GM18870 (cell line): Measurements from ENCODE around the gene ARVCF.

ENCODE experiments used
- ATAC-seq: cut with Tn5 transposase; IDR thresholded peaks from one replicate; pipeline ENCODE4 v1.9.1; 2021; ENCODE audit warnings: moderate library complexity; ENCODE audit not compliant: unreplicated experiment

The ARVCF gene

DNA sequence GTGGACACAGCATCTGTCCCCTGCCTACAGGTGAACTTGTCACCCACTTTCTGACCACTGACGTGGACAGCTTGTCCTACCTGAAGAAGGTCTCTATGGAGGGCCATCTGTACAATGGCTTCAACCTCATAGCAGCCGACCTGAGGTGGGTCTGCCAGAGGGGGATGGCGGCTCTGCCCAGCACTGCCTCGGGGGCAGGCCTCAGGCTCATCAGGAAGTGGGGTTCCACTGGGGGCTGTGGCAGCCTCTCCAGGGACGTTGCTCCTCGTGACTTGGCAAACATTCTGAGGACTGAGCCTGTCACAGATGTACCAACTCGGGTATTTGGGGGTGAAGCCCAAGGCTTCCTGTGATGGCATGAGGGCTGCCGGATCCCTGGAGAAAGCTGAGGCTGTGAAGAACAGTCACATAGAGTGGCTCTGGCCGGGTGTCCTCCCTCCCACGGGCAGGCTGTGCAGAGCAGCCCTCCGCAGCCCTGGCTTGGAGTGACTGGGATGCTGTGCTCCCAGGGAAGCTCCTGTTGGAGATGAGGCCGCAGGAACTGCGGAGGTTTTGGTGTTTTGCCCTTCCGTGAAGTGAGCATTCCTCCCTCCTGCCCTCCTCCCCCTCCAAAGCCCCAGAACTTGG is 36.9 kb upstream of the ARVCF start:
- ATAC-seq: no peak

DNA sequence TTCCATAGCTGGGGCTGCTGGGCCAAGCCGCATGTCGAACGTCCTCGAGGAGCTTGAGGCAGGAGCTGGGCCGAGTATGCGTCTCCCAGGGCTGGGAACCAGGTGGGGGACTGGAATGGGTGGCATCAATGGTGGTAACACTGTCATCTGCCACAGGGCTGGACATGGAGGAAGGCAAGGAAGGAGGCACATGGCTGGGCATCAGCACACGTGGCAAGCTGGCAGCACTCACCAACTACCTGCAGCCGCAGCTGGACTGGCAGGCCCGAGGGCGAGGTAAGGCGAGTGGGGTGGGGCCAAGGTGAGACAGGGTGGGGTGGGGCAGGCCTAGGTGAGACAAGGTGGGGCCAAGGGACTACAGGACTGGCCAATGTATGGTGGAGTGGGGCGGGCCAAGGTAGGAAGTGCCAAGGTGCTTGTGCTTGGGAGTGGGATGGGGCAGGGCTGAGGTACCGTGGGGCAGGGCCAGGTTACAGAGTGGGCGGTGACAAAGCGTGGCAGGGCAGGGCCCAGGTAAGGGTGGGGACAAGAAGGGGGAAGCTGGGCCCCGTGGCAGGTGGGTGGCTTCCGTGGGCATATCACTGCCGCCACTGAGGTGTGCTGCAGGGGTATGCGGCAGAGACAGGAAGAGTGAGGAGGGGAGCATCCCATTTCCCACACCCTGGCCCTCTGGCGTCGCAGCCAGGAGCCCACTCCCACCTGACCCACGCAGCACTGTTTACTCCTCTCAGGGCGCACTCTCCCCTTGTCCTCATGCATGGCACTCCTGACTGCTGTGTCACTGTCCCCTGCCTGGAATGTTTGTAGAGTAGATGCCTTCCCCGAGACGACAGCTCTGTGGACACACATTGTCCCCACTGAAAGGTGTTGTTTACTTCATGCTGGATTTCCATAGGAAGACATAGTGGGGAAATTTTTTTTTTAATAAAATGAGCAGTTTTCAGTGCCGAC is 36.0 kb upstream of the ARVCF start:
- no peak for ATAC-seq

DNA sequence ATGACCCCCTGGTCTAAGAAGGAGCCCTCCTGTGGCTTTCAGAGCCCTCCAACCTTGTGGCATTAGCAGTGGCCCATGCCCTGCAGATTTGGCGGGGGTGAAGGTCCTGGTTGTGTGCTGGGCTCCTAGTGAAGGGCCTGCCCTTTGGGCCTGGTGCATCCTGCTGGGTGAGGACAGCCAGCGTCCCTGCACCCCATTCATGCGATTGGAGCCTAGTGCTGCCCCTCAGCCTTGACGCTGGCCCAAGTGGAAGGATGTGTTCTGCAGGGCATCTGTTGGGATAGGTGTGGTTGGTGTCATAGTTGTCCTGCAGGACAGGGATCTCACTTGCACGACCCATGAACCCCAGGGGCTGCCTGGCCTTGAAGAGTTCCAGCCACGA is 35.3 kb upstream of the ARVCF start:
- ATAC-seq: no peak

DNA sequence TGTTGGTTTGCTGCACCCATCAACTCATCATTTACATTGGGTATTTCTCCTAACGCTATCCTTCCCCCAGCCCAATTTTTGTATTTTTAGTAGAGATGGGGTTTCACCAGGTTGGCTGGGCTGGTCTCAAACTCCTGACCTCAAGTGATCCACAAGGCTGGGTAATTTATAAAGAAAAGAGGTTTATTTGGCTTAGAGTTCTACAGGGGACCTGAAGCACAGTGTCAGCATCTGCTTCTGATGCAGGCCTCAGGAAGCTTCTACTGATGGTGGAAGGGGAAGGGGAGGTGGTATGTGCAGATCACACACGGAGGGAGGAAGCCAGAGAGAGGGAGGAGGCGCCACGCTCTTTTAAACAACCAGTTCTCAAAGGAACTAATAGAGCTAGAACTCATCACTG is 30.1 kb upstream of the ARVCF start:
- ATAC-seq: no peak

DNA sequence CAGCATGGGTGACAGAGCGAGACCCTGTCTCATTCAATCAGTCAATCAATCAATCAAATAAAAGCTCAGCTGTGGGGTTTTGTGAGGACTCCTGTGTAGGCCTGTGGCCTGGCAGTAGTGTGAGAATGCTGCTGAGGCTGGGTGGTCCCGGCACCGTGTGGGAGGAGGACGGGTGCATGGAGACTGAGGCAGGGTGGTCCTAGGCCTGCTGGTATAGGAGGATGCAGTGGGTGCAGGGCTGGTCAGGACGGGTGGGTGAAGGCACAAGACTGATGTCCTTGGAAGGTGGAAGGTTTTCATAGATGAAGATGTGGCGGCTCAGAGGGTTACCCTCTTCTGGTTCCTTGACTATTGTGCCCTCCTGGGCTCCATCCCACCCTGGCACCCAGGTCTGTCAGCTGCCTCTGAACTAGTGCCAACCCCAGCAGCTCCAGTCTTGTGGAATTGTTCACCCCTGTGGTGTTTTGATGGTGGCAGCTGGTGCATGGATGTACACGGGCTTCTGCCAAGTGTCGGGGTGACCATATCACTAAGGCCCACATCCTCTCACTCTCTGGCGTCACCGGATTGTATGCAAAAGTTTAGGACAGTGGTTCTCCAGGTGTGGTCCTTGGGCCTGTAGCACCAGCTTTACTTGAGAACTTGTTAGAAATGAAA is 28.0 kb upstream of the ARVCF start:
- ATAC-seq: no peak

DNA sequence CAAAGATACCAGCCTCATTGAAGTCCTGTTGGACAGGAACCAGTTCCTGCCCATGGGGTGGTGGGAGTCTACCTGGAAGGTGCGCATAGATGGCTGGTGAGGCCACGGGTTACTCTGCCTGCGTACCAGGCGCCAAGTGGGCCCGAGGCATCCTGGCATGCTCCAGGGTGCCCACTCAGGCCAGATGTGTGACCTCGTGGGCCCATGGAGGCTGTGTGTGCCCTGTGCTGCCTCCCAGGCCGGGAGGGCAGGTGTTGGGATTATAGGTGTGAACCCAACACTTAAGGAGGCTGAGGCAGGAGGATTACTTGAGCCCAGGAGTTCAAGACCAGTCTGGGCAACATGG is 27.3 kb upstream of the ARVCF start:
- ATAC-seq: no peak

DNA sequence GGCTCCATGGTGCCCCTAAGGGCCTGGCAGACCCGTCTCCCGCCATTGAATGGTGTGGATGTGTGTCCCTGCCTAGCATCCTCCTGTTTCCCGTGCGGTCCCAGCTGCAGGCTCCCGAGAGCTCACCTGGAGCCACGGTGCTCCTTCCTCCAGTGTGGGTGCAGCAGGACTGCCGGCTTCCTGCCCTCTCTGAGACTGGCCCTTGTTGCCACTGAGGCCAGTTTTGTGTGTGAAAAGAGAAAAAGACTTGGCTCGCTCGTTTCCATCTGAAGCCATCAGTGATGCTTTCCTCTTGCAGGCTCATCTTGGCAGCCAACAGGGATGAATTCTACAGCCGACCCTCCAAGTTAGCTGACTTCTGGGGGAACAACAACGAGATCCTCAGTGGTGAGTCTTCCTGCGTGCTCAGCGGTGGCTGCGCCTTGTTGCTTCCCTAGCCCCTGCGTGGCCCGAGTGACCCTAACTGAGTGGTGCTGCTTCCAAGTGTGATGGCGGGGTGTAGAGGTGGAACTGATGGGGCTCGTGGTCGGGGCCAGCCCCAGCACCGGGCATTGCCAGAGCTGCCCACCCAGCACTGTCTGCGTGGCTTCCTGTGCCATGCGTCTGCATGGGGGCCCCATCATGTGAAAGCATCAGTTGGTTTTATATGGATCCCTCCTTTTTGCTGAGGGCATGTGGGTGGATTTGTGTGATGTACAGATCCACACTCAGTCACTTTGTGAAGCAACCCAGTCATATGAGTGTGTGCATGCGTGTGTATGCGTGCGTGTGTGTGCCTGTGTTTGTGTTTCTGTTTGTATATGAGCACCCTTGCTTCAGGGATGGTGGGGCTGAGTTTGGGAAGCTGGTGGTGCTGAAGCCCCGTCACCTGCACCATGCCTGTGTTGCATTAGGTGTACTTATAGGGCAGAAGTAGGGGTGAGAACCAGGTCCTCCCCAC is 26.7 kb upstream of the ARVCF start:
- no peak for ATAC-seq

DNA sequence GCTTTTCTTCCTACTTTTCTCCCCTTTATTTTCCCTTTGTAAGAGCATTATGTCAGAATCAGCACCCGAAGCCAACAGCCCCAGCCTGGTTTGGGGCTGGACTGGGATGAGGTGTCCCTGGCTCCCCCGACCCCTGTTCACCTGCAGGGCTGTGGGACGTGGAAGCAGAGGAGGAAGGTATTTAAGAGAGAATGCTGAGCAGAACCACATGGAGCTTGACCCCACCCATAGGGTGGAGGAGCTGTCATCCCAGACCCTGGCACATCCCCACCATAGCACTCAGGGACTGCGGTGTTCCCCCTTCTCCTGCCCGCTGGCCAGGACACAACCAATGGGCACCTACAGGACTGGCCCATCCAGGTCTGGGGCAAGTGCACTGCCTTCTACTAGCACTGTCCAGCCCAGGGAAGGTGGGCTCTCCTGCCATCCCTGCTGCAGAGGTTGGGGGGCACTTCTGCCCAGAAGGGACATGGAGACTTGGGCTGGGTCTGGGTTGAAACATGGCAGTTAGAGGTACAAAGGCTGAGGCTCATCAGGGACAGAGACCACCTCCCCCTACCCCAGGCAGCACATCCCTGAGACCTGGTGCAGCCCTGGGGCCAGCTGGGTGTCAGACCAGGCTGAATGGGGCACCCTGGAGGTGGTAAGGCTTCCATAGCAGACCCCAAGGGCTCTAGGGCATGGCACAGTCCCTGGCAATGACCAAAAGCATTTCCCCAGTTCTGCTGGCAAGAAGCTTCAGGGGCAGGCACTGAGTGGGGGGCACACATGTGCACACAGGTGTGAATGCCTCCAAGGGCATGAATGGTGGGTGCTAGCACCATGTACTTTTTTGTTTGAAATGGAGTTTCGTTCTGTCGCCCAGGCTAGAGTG is 23.9 kb upstream of the ARVCF start:
- ATAC-seq: no peak

DNA sequence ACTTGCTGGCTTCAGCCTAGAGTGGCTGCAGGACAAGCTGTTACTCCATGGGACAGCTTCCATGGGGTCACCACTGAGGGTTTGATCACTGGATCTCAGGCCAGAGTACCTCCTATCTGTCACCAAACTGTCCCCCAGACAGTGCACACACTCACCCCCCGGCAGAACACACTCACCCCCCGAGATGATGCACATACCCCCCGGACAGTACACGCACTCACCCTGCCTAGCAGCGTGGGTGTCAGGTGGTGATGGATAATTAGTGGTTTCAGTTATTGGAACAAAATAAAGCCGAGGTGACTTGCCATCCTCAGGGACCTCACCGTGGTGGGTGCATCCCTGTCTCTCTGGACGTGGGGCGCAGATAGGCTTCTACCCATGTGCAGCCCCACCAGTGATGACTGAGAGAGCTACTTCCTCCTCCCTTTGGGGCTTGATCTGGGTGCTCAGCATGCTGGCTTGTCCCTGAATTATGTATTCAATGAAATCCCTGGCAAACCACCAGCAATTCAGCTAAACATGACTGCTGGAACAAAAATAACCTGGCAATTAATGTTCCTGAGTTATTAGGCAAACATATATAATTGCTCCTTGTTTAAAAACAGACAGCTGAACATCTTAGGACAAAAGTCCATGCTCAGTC is 23.2 kb upstream of the ARVCF start:
- ATAC-seq: no peak

DNA sequence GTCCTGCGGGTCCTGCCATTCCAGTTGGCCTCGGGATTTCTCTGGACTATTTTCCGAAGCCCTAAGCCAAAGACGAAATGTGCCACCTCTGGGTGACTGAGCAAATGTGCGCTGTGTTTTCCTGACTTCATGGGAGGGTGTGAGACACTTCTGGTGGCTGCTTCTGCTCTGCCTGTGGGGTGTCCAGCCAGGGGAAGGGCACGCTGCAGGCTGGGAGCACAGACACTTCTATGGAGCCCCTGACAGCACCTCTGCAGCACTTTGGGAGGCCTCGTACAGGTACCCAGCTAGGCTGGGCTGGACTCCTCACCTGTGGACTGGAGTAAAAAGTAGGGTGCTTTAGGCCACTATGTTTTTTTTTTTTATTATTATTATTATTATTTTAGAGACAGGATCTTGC is 22.0 kb upstream of the ARVCF start:
- no peak for ATAC-seq

DNA sequence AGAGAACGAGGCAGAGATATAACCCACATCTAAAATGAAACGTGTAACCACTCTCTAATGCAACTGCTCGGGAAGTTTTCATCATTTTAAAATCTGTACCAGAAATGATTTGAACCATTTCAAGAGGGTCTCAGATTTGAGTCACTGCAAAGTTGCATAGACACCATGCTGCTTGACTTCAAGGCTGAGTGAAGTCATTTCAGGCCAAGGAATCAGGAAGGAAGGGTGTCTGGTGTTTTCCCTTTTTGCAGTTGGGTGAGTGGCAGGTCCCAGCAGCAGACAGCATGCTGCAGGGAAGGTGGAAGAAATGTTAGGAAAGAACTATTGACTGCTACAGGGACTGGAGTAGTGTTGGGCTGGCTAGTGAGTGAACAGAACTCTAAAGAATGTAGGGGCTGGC is 20.8 kb upstream of the ARVCF start:
- ATAC-seq: no peak

DNA sequence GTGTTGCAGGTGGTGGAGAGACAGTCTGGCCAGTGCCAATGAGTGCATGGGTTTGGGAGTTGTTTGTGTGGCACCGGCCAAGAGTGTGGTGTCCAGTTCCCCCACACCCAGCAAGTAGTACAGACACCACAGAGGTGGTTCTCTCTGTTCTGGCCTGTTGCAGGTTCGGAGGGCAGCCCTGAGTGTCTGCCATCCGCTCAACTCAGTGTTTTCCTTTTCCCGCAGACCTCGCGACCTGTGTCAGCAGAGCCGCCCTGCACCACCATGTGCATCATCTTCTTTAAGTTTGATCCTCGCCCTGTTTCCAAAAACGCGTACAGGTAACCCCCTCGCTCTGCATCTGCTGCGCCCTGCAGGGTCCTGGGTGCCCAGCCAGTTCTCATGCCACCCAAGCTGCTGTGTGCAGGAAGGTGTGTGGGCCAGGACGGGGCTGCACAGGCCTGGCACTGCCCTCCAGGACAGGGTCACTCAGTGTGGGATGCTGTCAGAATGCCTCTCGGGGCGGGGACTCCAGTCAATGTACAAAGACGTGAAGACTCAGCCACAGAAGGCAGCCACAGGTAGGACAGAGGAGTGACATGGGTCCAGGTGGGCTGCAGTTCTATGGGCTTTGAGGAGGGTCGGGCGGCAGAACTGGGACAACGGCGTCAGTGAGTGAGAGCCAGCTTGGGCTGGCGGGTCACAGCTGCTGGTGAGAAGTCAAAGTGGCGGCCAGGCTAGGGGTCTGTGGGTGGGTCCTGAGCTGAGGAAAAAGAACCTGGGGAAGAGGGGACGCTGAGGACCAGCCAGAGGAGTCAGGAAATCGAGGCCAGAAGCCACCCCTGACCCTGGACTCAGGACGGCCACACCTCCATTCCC is 20.1 kb upstream of the ARVCF start:
- no peak for ATAC-seq

DNA sequence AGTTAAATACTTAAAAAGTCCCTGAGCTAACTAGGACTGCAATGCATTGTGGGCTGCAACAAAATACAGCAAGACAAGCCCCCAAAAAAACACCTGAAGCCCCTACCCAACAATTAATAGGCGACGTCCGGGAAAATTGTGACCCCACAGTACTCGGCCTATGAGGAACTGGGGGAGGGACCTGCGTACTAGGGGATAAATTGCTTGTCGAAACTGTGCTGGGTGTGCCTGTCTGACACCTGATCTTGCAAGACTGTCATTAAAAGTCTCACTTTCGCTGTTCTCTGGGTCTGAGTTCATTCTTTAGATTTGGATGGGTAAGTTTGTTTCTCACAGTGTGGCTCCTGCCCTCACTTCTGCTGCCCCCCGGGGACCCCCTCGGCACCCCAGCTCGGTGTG is 19.5 kb upstream of the ARVCF start:
- no peak for ATAC-seq

DNA sequence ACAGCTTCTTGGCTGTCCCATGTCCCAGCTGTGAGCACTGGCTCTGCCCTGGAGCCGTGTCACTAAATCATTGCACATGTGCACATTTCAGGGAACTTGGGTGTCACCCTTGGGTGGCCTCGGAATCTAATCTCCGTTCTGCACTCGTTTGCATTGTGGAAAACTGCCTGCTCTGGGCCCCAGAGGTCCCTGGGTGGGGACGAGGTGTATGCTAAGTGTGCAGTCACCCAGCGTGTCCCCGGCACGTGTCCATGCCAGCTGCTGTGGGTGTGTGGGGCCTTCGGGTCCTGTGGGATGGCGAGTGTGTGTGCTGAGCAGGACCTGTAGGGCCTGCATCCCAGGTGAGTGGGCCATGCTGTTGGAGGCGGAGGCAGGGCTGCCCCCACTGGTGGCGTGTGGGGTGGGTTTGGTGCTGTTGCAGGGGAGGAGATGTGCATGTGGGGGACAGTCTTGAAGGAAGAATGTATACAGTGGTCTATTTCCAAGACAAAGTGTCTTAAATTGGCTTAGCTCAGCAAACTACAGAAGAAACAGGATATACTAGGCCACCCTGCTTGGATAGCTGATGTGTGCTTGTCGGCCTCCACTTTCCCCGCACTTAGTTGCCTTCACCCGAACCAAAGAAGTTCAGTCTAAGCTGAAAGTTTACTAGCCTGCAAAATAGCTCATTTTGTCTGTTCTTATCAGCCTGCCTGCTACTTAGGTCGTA is 18.9 kb upstream of the ARVCF start:
- ATAC-seq: no peak

DNA sequence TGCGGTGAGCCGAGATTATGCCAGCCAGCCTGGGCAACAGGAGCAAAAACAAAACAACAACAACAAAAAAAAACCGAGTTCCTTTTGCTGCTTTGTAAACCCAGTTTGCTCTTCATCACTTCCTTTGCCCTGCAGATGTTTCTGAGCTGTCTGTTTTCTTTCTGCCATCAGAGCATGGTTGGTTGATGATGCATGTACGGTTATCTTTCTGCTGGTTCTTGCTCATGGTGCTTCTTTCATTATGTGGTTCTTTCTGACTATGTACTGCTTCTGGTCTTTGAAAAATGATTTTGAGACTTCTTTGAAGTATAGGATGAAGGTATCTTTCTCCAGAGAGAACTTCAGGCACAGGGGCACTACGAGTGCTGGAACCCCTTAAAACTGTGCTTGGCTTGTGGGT is 17.5 kb upstream of the ARVCF start:
- no peak for ATAC-seq

DNA sequence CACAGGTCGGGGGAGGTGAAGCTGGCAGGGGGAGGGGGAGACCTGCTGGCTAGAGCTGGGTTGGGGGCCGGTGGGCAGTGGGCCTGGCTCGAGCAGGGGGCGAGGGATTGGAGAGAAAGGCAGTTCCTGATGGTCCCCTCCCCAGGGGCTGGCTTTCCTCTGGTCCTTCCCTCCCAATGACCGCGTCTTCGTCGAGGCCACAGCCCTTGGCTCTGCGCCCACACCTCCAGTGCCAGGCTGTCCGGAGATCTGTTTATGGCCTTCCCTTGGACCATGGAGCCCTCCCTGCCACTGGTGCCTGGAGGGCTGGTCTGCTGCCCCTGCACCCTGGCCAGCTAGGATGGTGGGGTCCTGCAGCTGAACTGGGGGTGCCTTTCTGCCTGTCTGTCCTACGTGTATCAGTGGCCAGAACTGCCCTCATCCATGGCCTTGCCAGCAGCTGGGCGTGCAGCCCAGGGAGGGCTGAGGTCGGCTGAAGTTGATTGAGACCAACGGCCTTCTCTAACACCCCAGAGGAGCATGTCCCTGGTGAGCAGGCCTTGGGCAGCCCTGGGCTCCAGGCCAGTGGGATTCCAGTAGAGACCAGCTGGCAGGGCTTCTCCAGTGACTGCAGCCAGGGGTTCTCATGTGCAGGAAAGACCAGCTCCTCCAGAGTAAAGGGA is 16.6 kb upstream of the ARVCF start:
- no peak for ATAC-seq

DNA sequence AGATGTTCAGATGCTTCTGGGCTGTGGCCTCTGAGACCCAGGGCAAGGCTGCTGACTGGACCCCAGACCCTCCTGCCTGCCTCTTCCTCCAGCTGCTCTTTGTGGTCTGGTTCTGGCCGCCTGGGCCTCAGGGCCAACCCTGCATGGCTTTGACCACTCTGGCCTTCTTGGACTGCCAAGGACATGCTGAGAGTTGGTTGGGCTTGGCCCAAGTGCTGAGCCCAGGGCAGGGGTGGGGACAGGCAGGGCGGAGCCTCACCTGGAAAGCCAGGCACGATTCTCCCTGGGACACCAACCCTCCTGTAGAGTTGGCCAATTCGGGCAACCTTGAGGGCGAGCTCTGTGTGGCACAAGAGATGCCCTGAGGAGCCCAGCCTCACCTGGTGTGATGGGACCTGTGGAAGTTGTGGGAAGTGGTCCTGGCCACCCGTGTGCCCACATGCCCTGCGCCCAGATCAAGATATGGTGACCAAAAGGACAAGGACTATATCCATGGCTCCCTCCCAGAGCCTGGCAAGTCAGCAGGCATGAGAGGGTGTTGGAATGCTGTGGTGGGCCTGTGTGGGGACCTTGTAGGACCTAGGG is 15.9 kb upstream of the ARVCF start:
- no peak for ATAC-seq
